H1 (cell line): Measurements from ENCODE around the gene PAX3. TPM values are rescaled to one million over a fixed set of nuclear protein-coding genes. Genes with fewer than 3 reads are reported as not detected.

Source experiments
- CTCF ChIA-PET: fragments of 300-600 bp; sonication (Branson Sonifier 250); formaldehyde crosslinking; loops from one replicate; lab custom pipeline; 2021; ENCODE audit not compliant: partially characterized antibody; lab: Charles Lee
- POLR2A ChIA-PET: fragments of 300-600 bp; sonication (Branson Sonifier 250); formaldehyde crosslinking; loops from one replicate; lab custom pipeline; 2021; ENCODE audit warnings: inconsistent platforms; ENCODE audit not compliant: partially characterized antibody; lab: Charles Lee
- DNase-seq, 2 experiments: peaks; one replicate each; pipeline versions ENCODE4 v3.0.0 to v3.0.0-alpha.2; 2010 to 2022; ENCODE audit warnings: low spot score in 2 of 2, low read depth in 1 of 2, mixed read lengths in 1 of 2
- FAIRE-seq: peaks from 2 replicates; lab custom pipeline; 2011; peaks lifted over from hg19 to GRCh38; lab: Jason Lieb, UNC
- H2AFZ ChIP-seq: 2 replicates; pipeline ENCODE4 v1.8.1; 2012; ENCODE audit warnings: low read length, inconsistent platforms
- H2AK5ac ChIP-seq: 2 replicates; pipeline ENCODE4 v1.6.1; 2013; ENCODE audit warnings: low read depth, low read length
- H2BK120ac ChIP-seq: replicated peaks from 2 replicates; pipeline ENCODE3; 2013; ENCODE audit warnings: low read depth, low read length, inconsistent platforms
- H2BK12ac ChIP-seq: 2 replicates; pipeline ENCODE4 v1.6.1; 2013; ENCODE audit warnings: low read depth, low read length
- H2BK15ac ChIP-seq: 2 replicates; pipeline ENCODE4 v1.6.1; 2013; ENCODE audit warnings: low read length
- H2BK20ac ChIP-seq: 2 replicates; pipeline ENCODE4 v1.6.1; 2013; ENCODE audit warnings: low read length
- H2BK5ac ChIP-seq: 2 replicates; pipeline ENCODE4 v1.6.1; 2013; ENCODE audit warnings: low read depth, low read length
- H3K14ac ChIP-seq: 2 replicates; pipeline ENCODE4 v1.6.1; 2013; ENCODE audit warnings: inconsistent platforms; ENCODE audit not compliant: insufficient read length
- H3K18ac ChIP-seq: 2 replicates; pipeline ENCODE4 v1.6.1; 2013; ENCODE audit warnings: low read length; ENCODE audit errors: extremely low read depth
- H3K23ac ChIP-seq: 2 replicates; pipeline ENCODE4 v1.6.1; 2013; ENCODE audit warnings: inconsistent platforms; ENCODE audit not compliant: insufficient read length
- H3K23me2 ChIP-seq: 2 replicates; pipeline ENCODE4 v1.6.1; 2013; ENCODE audit warnings: low read depth, low read length
- H3K27ac ChIP-seq: 2 replicates; pipeline ENCODE4 v1.6.1; 2011; ENCODE audit warnings: low read depth, low read length, inconsistent platforms
- H3K27me3 ChIP-seq, 4 experiments: replicated peaks in 1 of 4; 1 replicate in 1 of 4; 2 replicates in 3 of 4; pipeline versions ENCODE4 v1.6.1 to v1.8.1; 2011 to 2013; ENCODE audit warnings: low read length in 3 of 4, mild to moderate bottlenecking in 3 of 4, inconsistent platforms in 2 of 4, mixed read lengths in 2 of 4, moderate library complexity in 1 of 4; ENCODE audit not compliant: control insufficient read depth in 3 of 4, insufficient read depth in 3 of 4; ENCODE audit errors: extremely low read depth in 1 of 4
- H3K36me3 ChIP-seq, 4 experiments: 2 replicates each; pipeline versions ENCODE4 v1.6.1 to v1.8.1; 2011 to 2013; ENCODE audit warnings: mild to moderate bottlenecking in 4 of 4, low read length in 3 of 4, moderate library complexity in 2 of 4, control low read depth in 1 of 4, inconsistent platforms in 1 of 4; ENCODE audit not compliant: insufficient read depth in 4 of 4, control insufficient read depth in 2 of 4
- H3K4ac ChIP-seq: replicated peaks from 2 replicates; pipeline ENCODE3; 2013; ENCODE audit warnings: low read length, low read depth, mixed read lengths, inconsistent platforms; ENCODE audit not compliant: insufficient read length
- H3K4me1 ChIP-seq, 4 experiments: replicated peaks in 1 of 4; 1 replicate in 1 of 4; 2 replicates in 3 of 4; pipeline versions ENCODE4 v1.6.1 to v1.8.1; 2011 to 2013; ENCODE audit warnings: low read length in 3 of 4, inconsistent platforms in 2 of 4, mixed read lengths in 1 of 4; ENCODE audit not compliant: insufficient read depth in 4 of 4, control insufficient read depth in 3 of 4
- H3K4me2 ChIP-seq, 2 experiments: 2 replicates each; pipeline versions ENCODE4 v1.6.1 to v1.8.1; 2011 to 2013; ENCODE audit warnings: low read depth in 2 of 2, low read length in 2 of 2, control low read depth in 1 of 2, inconsistent platforms in 1 of 2, mild to moderate bottlenecking in 1 of 2; ENCODE audit not compliant: insufficient read depth in 1 of 2
- H3K4me3 ChIP-seq, 4 experiments: fragments of 200-600, 300-600 bp in 1 of 4; sonication (generic), shearing (Covaris generic), sonication (Bioruptor Twin) in 1 of 4; 2 replicates each; pipeline versions ENCODE4 v1.5.1 to v1.8.1; 2011 to 2016; ENCODE audit warnings: low read length in 4 of 4, low read depth in 3 of 4, control low read depth in 2 of 4, inconsistent platforms in 2 of 4, mild to moderate bottlenecking in 2 of 4, mixed read lengths in 1 of 4, moderate library complexity in 1 of 4; ENCODE audit not compliant: insufficient read depth in 2 of 4; ENCODE audit errors: extremely low read depth in 1 of 4
- H3K56ac ChIP-seq: replicated peaks from 2 replicates; pipeline ENCODE3; 2013; ENCODE audit warnings: low read depth, mild to moderate bottlenecking, mixed read lengths, low read length, inconsistent platforms; ENCODE audit not compliant: insufficient read length
- H3K79me1 ChIP-seq: 2 replicates; pipeline ENCODE4 v1.6.1; 2013; ENCODE audit warnings: low read depth, low read length, control low read depth
- H3K79me2 ChIP-seq, 2 experiments: 2 replicates each; pipeline versions ENCODE4 v1.6.1 to v1.8.1; 2012 to 2013; ENCODE audit warnings: low read length in 2 of 2, mild to moderate bottlenecking in 2 of 2, inconsistent platforms in 1 of 2; ENCODE audit not compliant: insufficient read depth in 2 of 2, control insufficient read depth in 1 of 2
- H3K9ac ChIP-seq, 4 experiments: replicated peaks in 1 of 4; 1 replicate in 1 of 4; 2 replicates in 3 of 4; pipeline versions ENCODE4 v1.6.1 to v1.8.1; 2011 to 2013; ENCODE audit warnings: low read depth in 3 of 4, low read length in 3 of 4, control low read depth in 2 of 4, mild to moderate bottlenecking in 2 of 4, moderate library complexity in 2 of 4, inconsistent platforms in 1 of 4; ENCODE audit errors: extremely low read depth in 1 of 4
- H3K9me3 ChIP-seq, 2 experiments: 2 replicates each; pipeline versions ENCODE4 v1.6.1 to v1.8.1; 2012 to 2013; ENCODE audit warnings: mild to moderate bottlenecking in 2 of 2, moderate library complexity in 2 of 2, control low read depth in 1 of 2, inconsistent platforms in 1 of 2, low read depth in 1 of 2, low read length in 1 of 2, mixed read lengths in 1 of 2; ENCODE audit not compliant: insufficient read depth in 2 of 2
- H4K20me1 ChIP-seq, 2 experiments: replicated peaks in 1 of 2; 2 replicates each; pipeline versions ENCODE3 to v1.8.1; 2011 to 2013; ENCODE audit warnings: inconsistent platforms in 2 of 2, low read length in 2 of 2, mild to moderate bottlenecking in 1 of 2; ENCODE audit not compliant: insufficient read depth in 2 of 2, control insufficient read depth in 1 of 2
- H4K5ac ChIP-seq: 2 replicates; pipeline ENCODE4 v1.6.1; 2013; ENCODE audit warnings: low read length, low read depth, mixed read lengths, inconsistent platforms; ENCODE audit not compliant: insufficient read length
- H4K8ac ChIP-seq: 2 replicates; pipeline ENCODE4 v1.8.0; 2013; ENCODE audit warnings: mild to moderate bottlenecking, moderate library complexity, low read length, inconsistent platforms; ENCODE audit not compliant: insufficient read depth; ENCODE audit errors: extremely low read depth
- H4K91ac ChIP-seq: replicated peaks from 2 replicates; pipeline ENCODE3; 2013; ENCODE audit warnings: low read length, mixed read lengths, inconsistent platforms; ENCODE audit not compliant: insufficient read length
- BRCA1 ChIP-seq: IDR thresholded peaks from 2 replicates; pipeline ENCODE4 v1.6.1; 2012; ENCODE audit warnings: low read depth, low read length, improper control_type of control experiment
- CBX5 ChIP-seq: fragments of 300-800, 300-1000 bp; sonication (generic); IDR thresholded peaks from 2 replicates; pipeline ENCODE4 v1.7.1; 2016; ENCODE audit warnings: antibody characterized with exemption, low read length, low read depth
- CEBPB ChIP-seq: IDR thresholded peaks from 2 replicates; pipeline ENCODE4 v1.6.1; 2012; ENCODE audit warnings: low read depth, low read length
- CHD2 ChIP-seq: IDR thresholded peaks from 2 replicates; pipeline ENCODE4 v1.6.1; 2012; ENCODE audit warnings: low read length, improper control_type of control experiment
- CTBP2 ChIP-seq: IDR thresholded peaks from 2 replicates; pipeline ENCODE4 v1.7.0; 2011; ENCODE audit warnings: borderline replicate concordance, mild to moderate bottlenecking, moderate library complexity, mixed read lengths, low read length; ENCODE audit not compliant: insufficient read depth, insufficient read length
- GTF2F1 ChIP-seq: IDR thresholded peaks from 2 replicates; pipeline ENCODE4 v1.6.1; 2012; ENCODE audit warnings: low read depth, low read length, improper control_type of control experiment, borderline replicate concordance
- KDM1A ChIP-seq: fragments of 200-600, 300-600 bp; sonication (generic); IDR thresholded peaks from 2 replicates; pipeline ENCODE4 v1.7.1; 2016; ENCODE audit warnings: mild to moderate bottlenecking, low read length, borderline replicate concordance
- MAX ChIP-seq: IDR thresholded peaks from 2 replicates; pipeline ENCODE4 v1.6.1; 2012; ENCODE audit warnings: inconsistent platforms
- POLR2AphosphoS5 ChIP-seq: IDR thresholded peaks from 2 replicates; pipeline ENCODE4 v1.6.1; 2011; ENCODE audit warnings: low read depth, low read length
- RXRA ChIP-seq: IDR thresholded peaks from 2 replicates; pipeline ENCODE4 v1.6.1; 2011; ENCODE audit warnings: low read depth, mild to moderate bottlenecking, low read length, moderate library complexity; ENCODE audit not compliant: insufficient read depth
- SAP30 ChIP-seq: fragments of 300-600 bp; sonication (generic); IDR thresholded peaks from 2 replicates; pipeline ENCODE4 v1.7.1; 2012; ENCODE audit warnings: low read length, moderate library complexity, mild to moderate bottlenecking, inconsistent platforms; ENCODE audit not compliant: insufficient read depth, insufficient replicate concordance
- SIRT6 ChIP-seq: IDR thresholded peaks from one replicate; pipeline ENCODE4 v1.7.1; 2012; ENCODE audit warnings: low read length, inconsistent platforms
- SP1 ChIP-seq: IDR thresholded peaks from 2 replicates; pipeline ENCODE4 v1.6.1; 2011; ENCODE audit warnings: low read depth, low read length
- TAF7 ChIP-seq: optimal IDR thresholded peaks from 2 replicates; pipeline ENCODE3; 2011; ENCODE audit warnings: low read depth, mild to moderate bottlenecking, inconsistent platforms, low read length, moderate library complexity, borderline replicate concordance
- TBP ChIP-seq: IDR thresholded peaks from 2 replicates; pipeline ENCODE4 v1.6.1; 2011; ENCODE audit warnings: low read depth, low read length, improper control_type of control experiment
- WGBS, 2 experiments: shearing (Covaris generic) in 1 of 2; methylation state at CpG; one replicate each; pipeline versions ENCODE4 v1.1.6 to v1.1.7; 2013 to 2015; ENCODE audit warnings: low lambda C conversion rate in 2 of 2, mixed read lengths in 2 of 2, inconsistent platforms in 1 of 2, low coverage in 1 of 2, missing lambda C conversion rate in 1 of 2; ENCODE audit not compliant: insufficient replicate concordance in 2 of 2, insufficient coverage in 1 of 2, insufficient read length in 1 of 2; ENCODE audit errors: extremely low coverage in 1 of 2, missing lambda C conversion rate in 1 of 2; 5-methylcytosine and 5-hydroxymethylcytosine counted together
- polyA plus RNA-seq, 7 experiments: library from polyadenylated mRNA; depleted of rRNA in 3 of 7; stranded (reverse) in 5 of 7; unstranded in 2 of 7; fragments of >200 nt in 5 of 7; fragments of 200-250 nt in 2 of 7; gene quantifications; 1 replicate in 5 of 7; 2 replicates in 1 of 7; 4 replicates in 1 of 7; pipeline versions ENCODE4 v1.2.1 to v1.2.3, GENCODE V29; 2011 to 2013; ENCODE audit warnings: missing spikeins in 2 of 7, mixed read lengths in 2 of 7
- total RNA-seq: library from RNA; stranded (reverse); fragmentation: NEBNext Ultra II Directional; extraction: Animal tissue kit (Norgen Biotek cat#: 25700); gene quantifications from 2 replicates; pipeline ENCODE4 v1.2.1, GENCODE V29; 2021

The PAX3 gene
- total and polyA plus RNA-seq, 2 of the 8 experiments (the other 6 are each of a cell fraction or from before 2014, with no cell fraction given) = 0.33 TPM; not detected in 1

GRCh38 chr2:222338374-222338773 lies 39.6 kb upstream of the PAX3 start:
- Histone ChIP-seq H3K79me1 (no peaks in the 10 kb centered on the region), H2BK12ac (no peak overlapping the region), H2BK20ac (no peak overlapping the region), H3K56ac (no peak overlapping the region), H3K4me1 (no peaks in the 10 kb centered on the region), H4K5ac (no peak overlapping the region), H3K23ac (no peak overlapping the region), H3K23me2 (no peaks in the 10 kb centered on the region; the same call in 1 of the 2 replicates), H3K18ac (no peak overlapping the region), H3K36me3 (no peaks in the 10 kb centered on the region; a peak in 1 of 8 replicates), H2BK120ac (no peak overlapping the region), H3K9ac (no peak overlapping the region), H2BK5ac (no peak overlapping the region), H4K20me1 (no peaks in the 10 kb centered on the region), H2AK5ac (no peak overlapping the region), H3K14ac (no peak overlapping the region), H3K27me3 (no peaks in the 10 kb centered on the region), H2BK15ac (no peak overlapping the region), H4K8ac (no peak overlapping the region), H3K4me3 (no peak overlapping the region), H3K9me3 (no peaks in the 10 kb centered on the region; a peak in 1 of 4 replicates), H4K91ac (no peak overlapping the region), H2AFZ (no peak overlapping the region), H3K4ac (no peak overlapping the region), H3K79me2 (no peaks in the 10 kb centered on the region), H3K4me2 (no peak overlapping the region), H3K27ac (no peak overlapping the region)
- ChIA-PET POLR2A (no interaction called here), CTCF (interaction anchor here (0.7 kb wide), 1 partner anchor 225 kb away, joined by 3 read pairs; no protein-coding TSS in a partner anchor)
- FAIRE-seq = no peak
- no peak for DNase-seq
- WGBS, 2 experiments = 83% methylated on average over 1 of the region's 1 CpG; no CpG with 5 or more reads in 1 of the 2 experiments
- TF ChIP-seq POLR2AphosphoS5 = no peak
- no peak for TF ChIP-seq CBX5
- TF ChIP-seq CHD2 = no peak
- no peak for TF ChIP-seq MAX
- TF ChIP-seq SAP30 = no peak
- TF ChIP-seq BRCA1 = no peak
- TF ChIP-seq TBP = no peak
- no peak for TF ChIP-seq KDM1A
- no peak for TF ChIP-seq GTF2F1
- no peak for TF ChIP-seq CEBPB
- no peak for TF ChIP-seq SP1
- TF ChIP-seq CTBP2 = no peak
- no peak for TF ChIP-seq SIRT6
- no peak for TF ChIP-seq RXRA
- no peak for TF ChIP-seq TAF7
